Measurements from ENCODE around the gene ANGPTL2. TPM values are rescaled to one million over a fixed set of nuclear protein-coding genes. Genes with fewer than 3 reads are reported as not detected.

Gene ANGPTL2
- total RNA-seq, 1 donor from 2014 or later = 19.2 TPM

DNA sequence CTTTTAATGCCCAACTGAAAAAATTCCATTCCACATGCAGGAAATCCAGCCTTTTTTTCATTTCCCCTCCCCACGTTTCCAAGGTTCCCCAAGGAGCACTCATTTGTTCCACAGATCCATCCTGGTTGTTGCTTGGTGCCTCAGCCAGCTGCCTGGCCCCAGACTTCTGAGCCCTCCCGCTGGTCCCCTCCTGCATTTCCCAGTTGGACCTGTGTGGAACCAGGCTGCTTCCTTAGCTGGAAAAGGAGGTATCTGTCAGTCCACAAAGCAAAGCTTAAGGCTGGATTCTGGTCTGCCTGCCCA lies 44.8 kb downstream of the ANGPTL2 start:
- Mint-ChIP-seq H3K4me1 (peaks cover 45% of the 10 kb centered on the region), H3K4me3 (no peak overlapping the region)

DNA sequence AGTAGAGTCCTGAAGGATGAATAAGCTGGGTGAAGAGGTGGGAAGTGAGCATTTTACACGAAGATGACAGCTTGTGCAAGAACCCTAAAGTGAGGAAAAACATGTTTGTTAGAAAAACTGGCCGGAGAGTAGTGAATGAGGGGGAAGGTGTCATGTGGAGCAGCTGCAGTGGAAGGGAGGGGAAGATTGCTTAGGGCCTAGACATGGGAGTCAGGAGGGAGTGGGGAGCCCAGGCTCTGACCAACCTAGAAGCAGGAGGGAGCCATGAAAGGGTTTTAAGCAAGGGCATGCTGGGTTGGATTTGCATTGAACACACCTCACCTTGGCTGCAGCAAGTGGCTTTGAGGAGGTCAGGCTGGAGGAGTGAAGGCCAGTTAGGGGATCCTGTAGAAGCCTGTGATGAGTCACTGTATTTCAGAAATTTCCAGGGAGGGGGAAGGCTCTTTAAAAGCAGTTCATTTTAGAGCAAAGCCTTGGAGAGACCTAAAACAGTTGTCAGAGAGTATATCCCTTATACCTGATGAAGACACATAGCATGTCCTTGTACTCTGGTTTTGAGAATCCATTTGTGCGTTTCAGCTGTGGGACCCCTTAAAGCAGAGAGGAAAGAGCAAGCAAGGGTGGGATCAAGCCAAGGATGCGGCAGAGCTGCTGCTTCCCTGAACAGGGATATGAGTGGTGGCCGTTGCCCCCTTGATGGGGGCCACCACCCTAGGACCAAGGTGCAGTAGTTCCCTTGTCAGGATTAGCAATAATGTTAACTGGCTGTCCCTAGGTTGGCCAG lies 45.4 kb downstream of the ANGPTL2 start:
- Mint-ChIP-seq H3K27me3 (ENCODE audit: low read depth) (peaks cover 19% of the 10 kb centered on the region), H3K9me3 (peaks cover 5% of the 10 kb centered on the region), H3K4me1 (peaks cover 45% of the 10 kb centered on the region), H3K36me3 (ENCODE audit: low read depth) (peaks cover 17% of the 10 kb centered on the region), H3K4me3 (no peak overlapping the region), H3K27ac (ENCODE audit: unreplicated experiment) (no peak overlapping the region)
- no peak for DNase-seq (ENCODE audit: low read depth, low spot score)
- no peak for TF ChIP-seq CTCF (conservative IDR thresholded peaks at IDR 0.05)

More for the DNA sequence above, 44.8 kb downstream of the ANGPTL2 start:
- H3K27me3 Mint-ChIP-seq (ENCODE audit: low read depth) = peaks cover 19% of the 10 kb centered on the region
- no peak overlapping the region for H3K27ac Mint-ChIP-seq (ENCODE audit: unreplicated experiment)
- no peak for DNase-seq (ENCODE audit: low read depth, low spot score)
- TF ChIP-seq CTCF (conservative IDR thresholded peaks at IDR 0.05) = no peak
- H3K36me3 Mint-ChIP-seq (ENCODE audit: low read depth) = peaks cover 13% of the 10 kb centered on the region
- H3K9me3 Mint-ChIP-seq = peaks cover 5% of the 10 kb centered on the region

DNA sequence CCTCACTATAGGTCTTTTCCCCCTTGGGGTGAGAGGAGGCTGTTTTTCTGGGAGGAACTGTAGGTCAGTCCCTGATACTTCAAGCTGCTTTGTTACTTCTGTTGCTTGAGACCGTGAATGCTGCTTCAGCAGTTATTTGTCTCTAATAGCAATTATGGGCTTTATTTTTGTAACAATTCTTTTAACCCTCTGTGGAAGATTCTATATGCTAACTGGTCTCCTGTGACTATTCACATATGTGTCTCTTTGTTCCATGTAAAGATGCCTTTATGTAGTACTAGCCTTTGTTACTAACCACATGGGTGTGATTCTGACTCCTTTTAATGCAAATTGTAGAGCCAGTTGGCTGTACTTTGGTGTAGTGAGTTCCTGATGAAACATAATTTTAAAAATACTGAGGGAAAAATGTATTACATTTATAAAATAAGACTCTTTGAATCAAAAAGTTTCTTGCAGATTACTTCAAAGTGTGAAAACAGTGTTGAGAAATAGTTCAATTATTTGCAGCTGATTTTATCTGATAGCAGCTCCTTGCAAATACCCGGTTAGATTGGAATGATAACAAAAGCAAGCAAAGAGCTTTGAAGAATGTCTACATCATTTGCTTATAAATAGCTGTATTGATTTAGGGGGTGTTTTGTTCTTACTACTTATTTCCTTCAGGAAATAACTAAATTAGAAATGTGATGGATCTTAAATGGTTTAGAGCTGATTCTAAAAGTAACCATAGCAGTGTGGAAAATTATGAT lies 46.6 kb downstream of the ANGPTL2 start:
- no peak overlapping the region for H3K4me3 Mint-ChIP-seq
- peaks cover 26% of the 10 kb centered on the region for H3K36me3 Mint-ChIP-seq (ENCODE audit: low read depth)
- H3K27me3 Mint-ChIP-seq (ENCODE audit: low read depth) = peaks cover 19% of the 10 kb centered on the region
- no peak for DNase-seq (ENCODE audit: low read depth, low spot score)
- no peak for TF ChIP-seq CTCF (conservative IDR thresholded peaks at IDR 0.05)
- H3K27ac Mint-ChIP-seq (ENCODE audit: unreplicated experiment) = no peak overlapping the region
- H3K9me3 Mint-ChIP-seq = peaks cover 13% of the 10 kb centered on the region
- H3K4me1 Mint-ChIP-seq = peaks cover 45% of the 10 kb centered on the region

- H3K27me3 Mint-ChIP-seq (ENCODE audit: low read depth) = peaks cover 19% of the 10 kb centered on the region
- H3K27ac Mint-ChIP-seq (ENCODE audit: unreplicated experiment) = no peak overlapping the region
- peaks cover 45% of the 10 kb centered on the region for H3K4me1 Mint-ChIP-seq
- DNase-seq (ENCODE audit: low read depth, low spot score) = no peak
- no peak overlapping the region for H3K4me3 Mint-ChIP-seq
- TF ChIP-seq CTCF (conservative IDR thresholded peaks at IDR 0.05) = no peak
- peaks cover 13% of the 10 kb centered on the region for H3K9me3 Mint-ChIP-seq
- peaks cover 26% of the 10 kb centered on the region for H3K36me3 Mint-ChIP-seq (ENCODE audit: low read depth)
Observed at GRCh38 chr9:127074561-127075548, 47.6 kb downstream of the ANGPTL2 start.

DNA sequence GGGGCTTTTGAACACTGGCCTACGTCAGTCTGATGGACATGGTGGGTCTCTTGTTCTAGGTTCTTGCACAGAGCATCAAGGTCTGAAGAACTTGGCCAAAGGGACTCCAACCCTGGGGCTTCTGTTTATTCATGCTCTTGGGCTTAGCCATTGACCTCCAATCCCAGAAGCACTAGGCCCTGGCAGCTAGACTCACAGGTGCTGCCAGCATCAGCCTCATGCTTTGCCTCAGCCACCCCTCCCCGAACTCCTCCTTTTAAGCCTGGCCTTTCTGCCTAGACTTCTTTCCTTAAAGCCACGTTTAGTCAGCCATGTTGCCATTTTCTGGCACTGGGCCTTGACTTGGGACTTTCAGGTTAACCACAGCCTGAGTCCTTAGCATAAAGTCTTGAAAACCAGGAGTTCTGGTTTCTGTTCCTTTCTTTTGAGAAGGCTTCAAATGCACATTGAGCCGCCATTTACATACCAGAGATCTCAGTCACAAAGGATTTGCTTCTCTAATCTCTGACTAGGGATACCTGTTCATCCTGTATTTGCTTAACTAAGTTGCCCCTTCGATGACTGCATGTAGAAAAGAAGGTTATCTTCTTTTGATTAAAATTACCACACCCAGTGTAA lies 54.7 kb downstream of the ANGPTL2 start:
- H3K27me3 Mint-ChIP-seq (ENCODE audit: low read depth) = no peaks in the 10 kb centered on the region
- peaks cover 8% of the 10 kb centered on the region for H3K9me3 Mint-ChIP-seq
- H3K4me3 Mint-ChIP-seq = no peak overlapping the region
- TF ChIP-seq CTCF (conservative IDR thresholded peaks at IDR 0.05) = no peak
- H3K27ac Mint-ChIP-seq (ENCODE audit: unreplicated experiment) = no peak overlapping the region
- no peak for DNase-seq (ENCODE audit: low read depth, low spot score)
- peaks cover 13% of the 10 kb centered on the region for H3K36me3 Mint-ChIP-seq (ENCODE audit: low read depth)
- no peaks in the 10 kb centered on the region for H3K4me1 Mint-ChIP-seq
